CD14-positive monocyte (primary cell): ENCODE data around the gene TMIGD1. TPM values are rescaled to one million over a fixed set of nuclear protein-coding genes. Genes with fewer than 3 reads are reported as not detected.

Experiments
- DNase-seq, 3 donors: peaks; one replicate each; pipeline ENCODE4 v3.0.0-alpha.2; 2011 to 2022
- H2AFZ ChIP-seq: 2 replicates; pipeline ENCODE4 v1.6.0; 2012; ENCODE audit warnings: mild to moderate bottlenecking, low read depth, low read length, inconsistent platforms; ENCODE audit not compliant: insufficient read depth, poor library complexity, severe bottlenecking
- H3K27ac ChIP-seq, 2 donors: 1 replicate in 1 of 2; 2 replicates in 1 of 2; pipeline ENCODE4 v1.5.1; 2012 to 2013; ENCODE audit warnings: low read length in 2 of 2, control low read depth in 1 of 2, inconsistent platforms in 1 of 2, low read depth in 1 of 2, mild to moderate bottlenecking in 1 of 2
- H3K27me3 ChIP-seq, 2 donors: one replicate each; pipeline versions ENCODE4 v1.6.0 to v1.6.1; 2011 to 2013; ENCODE audit warnings: low read length in 2 of 2; ENCODE audit not compliant: control insufficient read depth in 2 of 2, insufficient read depth in 2 of 2
- H3K36me3 ChIP-seq, 2 donors: replicated peaks in 1 of 2; 1 replicate in 1 of 2; 2 replicates in 1 of 2; pipeline versions ENCODE4 v1.5.1 to v1.6.1; 2012 to 2013; ENCODE audit warnings: low read length in 2 of 2, control low read depth in 1 of 2, inconsistent platforms in 1 of 2, mild to moderate bottlenecking in 1 of 2; ENCODE audit not compliant: insufficient read depth in 2 of 2, control insufficient read depth in 1 of 2
- H3K4me1 ChIP-seq, 2 donors: 1 replicate in 1 of 2; 2 replicates in 1 of 2; pipeline versions ENCODE4 v1.5.1 to v1.6.1; 2012 to 2013; ENCODE audit warnings: low read length in 2 of 2, control low read depth in 1 of 2, inconsistent platforms in 1 of 2, mild to moderate bottlenecking in 1 of 2, moderate library complexity in 1 of 2; ENCODE audit not compliant: insufficient read depth in 2 of 2, control insufficient read depth in 1 of 2
- H3K4me2 ChIP-seq: replicated peaks from 2 replicates; pipeline ENCODE3; 2012; ENCODE audit warnings: low read length, moderate library complexity, mild to moderate bottlenecking; ENCODE audit not compliant: poor library complexity, severe bottlenecking; ENCODE audit errors: extremely low read depth
- H3K4me3 ChIP-seq, 3 experiments: fragments of 200-600 bp in 1 of 3; sonication (generic) in 1 of 3; replicated peaks in 1 of 3; 1 replicate in 2 of 3; 2 replicates in 1 of 3; pipeline ENCODE4 v1.5.1; 2011 to 2013; ENCODE audit warnings: low read length in 3 of 3, mild to moderate bottlenecking in 3 of 3, control low read depth in 2 of 3, low read depth in 2 of 3, inconsistent platforms in 1 of 3, moderate library complexity in 1 of 3
- H3K79me2 ChIP-seq: 2 replicates; pipeline ENCODE4 v1.6.0; 2012; ENCODE audit warnings: mild to moderate bottlenecking, control low read depth, inconsistent platforms, low read length, moderate library complexity; ENCODE audit not compliant: insufficient read depth
- H3K9ac ChIP-seq: 2 replicates; pipeline ENCODE4 v1.6.0; 2017; ENCODE audit warnings: low read length, mild to moderate bottlenecking; ENCODE audit not compliant: insufficient read depth, poor library complexity, severe bottlenecking
- H3K9me3 ChIP-seq, 2 donors: replicated peaks in 1 of 2; 1 replicate in 1 of 2; 2 replicates in 1 of 2; pipeline versions ENCODE4 v1.5.1 to v1.6.1; 2012 to 2013; ENCODE audit warnings: low read length in 2 of 2, control low read depth in 1 of 2; ENCODE audit not compliant: control insufficient read depth in 1 of 2, insufficient read depth in 1 of 2
- H4K20me1 ChIP-seq: 2 replicates; pipeline ENCODE4 v1.6.0; 2012; ENCODE audit warnings: mild to moderate bottlenecking, low read length, control low read depth, moderate library complexity; ENCODE audit not compliant: insufficient read depth
- H3K27ac Mint-ChIP-seq, 7 donors: one replicate each; pipeline ENCODE4 v1.8.0; 2020; ENCODE audit warnings: mild to moderate bottlenecking in 7 of 7, mixed read lengths in 7 of 7, moderate library complexity in 6 of 7, inconsistent platforms in 2 of 7
- H3K27me3 Mint-ChIP-seq, 3 donors: one replicate each; pipeline ENCODE4 v1.8.0; 2021 to 2022; ENCODE audit warnings: low read depth in 3 of 3, mild to moderate bottlenecking in 3 of 3, mixed read lengths in 3 of 3, moderate library complexity in 3 of 3, inconsistent platforms in 1 of 3
- H3K36me3 Mint-ChIP-seq, 2 donors: one replicate each; pipeline ENCODE4 v1.8.0; 2020; ENCODE audit warnings: mixed read lengths in 2 of 2, inconsistent platforms in 1 of 2, mild to moderate bottlenecking in 1 of 2
- H3K4me1 Mint-ChIP-seq: one replicate; pipeline ENCODE4 v1.8.0; 2020; ENCODE audit warnings: mild to moderate bottlenecking, mixed read lengths
- H3K4me3 Mint-ChIP-seq, 2 donors: one replicate each; pipeline ENCODE4 v1.8.0; 2020; ENCODE audit warnings: mild to moderate bottlenecking in 2 of 2, mixed read lengths in 2 of 2, moderate library complexity in 1 of 2
- H3K9me3 Mint-ChIP-seq, 7 donors: one replicate each; pipeline ENCODE4 v1.8.0; 2020 to 2022; ENCODE audit warnings: mixed read lengths in 7 of 7, mild to moderate bottlenecking in 6 of 7, moderate library complexity in 6 of 7, inconsistent platforms in 2 of 7
- WGBS: methylation state at CpG from one replicate; pipeline ENCODE4 v1.1.5; 2013; ENCODE audit warnings: missing lambda C conversion rate; ENCODE audit not compliant: insufficient coverage; 5-methylcytosine and 5-hydroxymethylcytosine counted together
- intact Hi-C, 2 donors: fragments of 100-400 bp; cut with micrococcal nuclease; formaldehyde crosslinking; loops; one replicate each; pipeline versions ENCODE4 v1.15.0 to v1.15.1; 2023
- polyA plus RNA-seq, 3 donors: library from polyadenylated mRNA; depleted of rRNA in 1 of 3; unstranded in 2 of 3; stranded (reverse) in 1 of 3; fragments of 300-500 nt in 2 of 3; fragments of >200 nt in 1 of 3; fragmentation: Illumina TruSeq in 2 of 3; gene quantifications; 1 replicate in 2 of 3; 2 replicates in 1 of 3; pipeline ENCODE4 v1.2.3, GENCODE V29; 2012 to 2021
- TF ChIP-seq, protein P1 (sequence below): fragments of 200-600 bp; IDR thresholded peaks from one replicate; pipeline ENCODE4 v1.8.0; 2022; ENCODE audit warnings: antibody characterized with exemption, mild to moderate bottlenecking

Gene TMIGD1
- polyA plus RNA-seq, 3 donors: not detected

DNA sequence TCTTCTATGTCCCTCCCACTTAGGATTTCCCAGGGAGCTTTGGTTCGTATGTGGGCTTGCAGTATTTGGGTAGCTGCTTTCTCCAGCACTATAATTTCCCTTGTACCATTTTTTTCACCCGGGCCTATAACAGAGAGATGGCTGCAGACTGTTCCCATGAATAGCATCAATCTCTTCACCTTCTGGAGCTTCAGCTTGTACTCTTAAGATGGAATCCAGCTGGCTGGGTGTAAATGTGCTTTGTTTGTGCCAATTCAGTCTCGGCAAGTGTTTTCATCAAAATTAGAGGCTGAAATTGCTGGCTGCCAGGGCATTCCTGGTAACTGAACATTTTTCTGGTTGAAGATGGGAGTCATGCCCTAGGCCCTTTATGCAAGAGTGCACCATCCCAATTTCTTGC lies 32.7 kb upstream of the TMIGD1 start:
- no peak overlapping the region for H3K4me3 ChIP-seq
- H3K9ac ChIP-seq: no peak overlapping the region
- 100% methylated on average over 1 of the region's 3 CpGs for WGBS
- Mint-ChIP-seq H3K9me3 (peaks cover 0 to 10% (median 2%) of the 10 kb centered on the region in 7 donors), H3K4me1 (peaks cover 39% of the 10 kb centered on the region), H3K36me3 (no peaks in the 10 kb centered on the region), H3K4me3 (no peak overlapping the region), H3K27ac (no peak overlapping the region), H3K27me3 (no peaks in the 10 kb centered on the region)
- H4K20me1 ChIP-seq: no peaks in the 10 kb centered on the region
- H3K79me2 ChIP-seq: no peaks in the 10 kb centered on the region
- no peak for DNase-seq
- no peak overlapping the region for H2AFZ ChIP-seq
- H3K36me3 ChIP-seq: no peaks in the 10 kb centered on the region
- intact Hi-C loops: no loop called here
- H3K4me2 ChIP-seq: no peak overlapping the region
- TF ChIP-seq, protein P1, sequence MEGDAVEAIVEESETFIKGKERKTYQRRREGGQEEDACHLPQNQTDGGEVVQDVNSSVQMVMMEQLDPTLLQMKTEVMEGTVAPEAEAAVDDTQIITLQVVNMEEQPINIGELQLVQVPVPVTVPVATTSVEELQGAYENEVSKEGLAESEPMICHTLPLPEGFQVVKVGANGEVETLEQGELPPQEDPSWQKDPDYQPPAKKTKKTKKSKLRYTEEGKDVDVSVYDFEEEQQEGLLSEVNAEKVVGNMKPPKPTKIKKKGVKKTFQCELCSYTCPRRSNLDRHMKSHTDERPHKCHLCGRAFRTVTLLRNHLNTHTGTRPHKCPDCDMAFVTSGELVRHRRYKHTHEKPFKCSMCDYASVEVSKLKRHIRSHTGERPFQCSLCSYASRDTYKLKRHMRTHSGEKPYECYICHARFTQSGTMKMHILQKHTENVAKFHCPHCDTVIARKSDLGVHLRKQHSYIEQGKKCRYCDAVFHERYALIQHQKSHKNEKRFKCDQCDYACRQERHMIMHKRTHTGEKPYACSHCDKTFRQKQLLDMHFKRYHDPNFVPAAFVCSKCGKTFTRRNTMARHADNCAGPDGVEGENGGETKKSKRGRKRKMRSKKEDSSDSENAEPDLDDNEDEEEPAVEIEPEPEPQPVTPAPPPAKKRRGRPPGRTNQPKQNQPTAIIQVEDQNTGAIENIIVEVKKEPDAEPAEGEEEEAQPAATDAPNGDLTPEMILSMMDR: no peak
- peaks cover 3 to 10% of the 10 kb centered on the region in 2 donors for H3K9me3 ChIP-seq
- peaks cover 30 to 36% of the 10 kb centered on the region in 2 donors for H3K4me1 ChIP-seq
- no peaks in the 10 kb centered on the region for H3K27me3 ChIP-seq
- H3K27ac ChIP-seq: no peak overlapping the region

DNA sequence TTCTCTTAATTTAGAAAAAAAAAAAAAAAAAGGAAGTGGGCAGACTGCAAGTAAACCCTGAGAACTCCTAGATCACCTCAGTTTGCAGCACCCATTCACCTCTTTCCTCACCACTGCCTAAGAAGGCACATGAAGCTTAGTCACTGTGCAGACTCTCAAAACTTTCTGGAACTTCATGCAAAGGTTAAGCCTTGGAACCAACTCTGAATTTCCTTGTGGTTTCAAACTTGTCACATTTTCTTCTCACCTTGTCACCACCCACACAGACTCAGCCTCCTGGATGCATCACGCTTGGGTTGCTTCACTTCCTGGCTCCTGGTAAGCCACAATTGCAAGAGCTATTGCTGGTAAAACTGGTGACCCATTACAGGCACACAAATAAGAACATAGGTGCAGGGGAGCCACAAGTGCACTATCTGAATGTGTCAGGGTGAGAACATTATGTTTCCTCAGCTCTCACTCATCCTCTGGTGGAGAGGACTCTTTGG lies 29.9 kb upstream of the TMIGD1 start:
- Histone ChIP-seq H4K20me1 (no peaks in the 10 kb centered on the region), H3K79me2 (no peaks in the 10 kb centered on the region), H3K4me1 (peaks cover 32 to 44% of the 10 kb centered on the region in 2 donors), H2AFZ (no peak overlapping the region), H3K4me2 (peak overlapping the region; percentile 17), H3K27me3 (no peaks in the 10 kb centered on the region), H3K4me3 (peak overlapping the region in 1 of 3 experiments; percentile 23), H3K9me3 (peaks cover 5 to 14% of the 10 kb centered on the region in 2 donors), H3K36me3 (no peaks in the 10 kb centered on the region), H3K27ac (peak overlapping the region; percentile 1 to 60), H3K9ac (no peak overlapping the region)
- peak overlapping the region in 1 of 2 donors; percentile 43 for H3K4me3 Mint-ChIP-seq
- H3K27ac Mint-ChIP-seq: peak overlapping the region; percentile 73 to 88 (median 83)
- TF ChIP-seq, protein P1: no peak
- H3K36me3 Mint-ChIP-seq: no peaks in the 10 kb centered on the region
- H3K4me1 Mint-ChIP-seq: peaks cover 38% of the 10 kb centered on the region
- DNase-seq: peak; percentile 89 to 96 (median 91)
- no CpG with 5 or more reads among the region's 1 CpG for WGBS
- H3K27me3 Mint-ChIP-seq: no peaks in the 10 kb centered on the region
- peaks cover 0 to 15% (median 7%) of the 10 kb centered on the region in 7 donors for H3K9me3 Mint-ChIP-seq
- intact Hi-C loops: loop anchor here in 1 of 2 donors (2.0 kb wide), 1 partner anchor 19 kb away; no protein-coding TSS in a partner anchor
